KOPT-K1 (cell line): Measurements from ENCODE around the gene TGIF2.
"Not testable (repeated sequence)": the region's sequence is repeated elsewhere in the genome, so short reads cannot be mapped to it uniquely, and the experiment has no call there.

Experiments
- H3K27ac ChIP-seq: fragments of 200-600 bp; sonication (generic); 2 replicates; pipeline ENCODE4 v1.5.1; 2016; ENCODE audit warnings: antibody characterized with exemption, mild to moderate bottlenecking, low read depth, low read length; ENCODE audit not compliant: poor library complexity, severe bottlenecking
- H3K36me3 ChIP-seq: fragments of 200-600 bp; sonication (generic); 2 replicates; pipeline ENCODE4 v1.5.1; 2017; ENCODE audit warnings: antibody characterized with exemption, mild to moderate bottlenecking, low read length, moderate library complexity; ENCODE audit not compliant: insufficient read depth
- H3K9me3 ChIP-seq: fragments of 200-600 bp; sonication (generic); 2 replicates; pipeline ENCODE4 v1.5.1; 2017; ENCODE audit warnings: antibody characterized with exemption, low read length, mild to moderate bottlenecking; ENCODE audit not compliant: insufficient read depth, poor library complexity, severe bottlenecking

Gene TGIF2

DNA sequence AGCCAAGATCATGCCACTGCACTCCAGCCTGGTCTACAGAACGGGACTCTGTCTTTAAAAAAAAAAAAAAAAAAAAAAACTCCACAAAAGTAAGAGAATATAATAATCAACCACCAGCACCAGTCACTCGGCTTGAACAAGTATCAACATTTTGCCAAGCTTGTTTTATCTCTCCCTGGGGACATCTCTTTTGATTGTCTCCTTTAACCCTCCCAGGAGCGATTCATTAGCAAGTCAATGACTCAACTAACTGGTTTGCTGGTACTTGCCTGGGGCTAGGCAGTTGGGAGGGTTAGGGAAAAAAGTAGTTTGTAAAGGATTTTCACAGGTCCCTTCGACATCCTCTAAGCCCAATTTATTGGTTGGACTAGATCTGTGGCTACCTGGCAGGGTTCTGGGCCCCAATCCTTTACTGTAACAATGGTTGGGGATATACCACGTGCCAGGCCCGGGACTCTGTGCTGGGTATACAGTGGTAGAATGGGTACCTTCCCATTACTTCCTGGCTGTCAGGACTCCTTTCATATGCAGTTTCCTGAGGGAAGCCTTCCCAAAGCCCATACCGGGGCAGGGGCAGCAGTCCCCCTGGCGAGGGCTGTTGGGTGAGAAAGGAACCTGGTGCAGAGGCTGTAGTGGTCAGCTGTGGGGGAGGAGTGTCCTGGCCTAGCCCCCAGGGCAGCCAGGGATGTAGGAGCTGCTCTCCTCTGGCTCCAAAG lies 12.2 kb downstream of the TGIF2 start:
- Histone ChIP-seq H3K27ac (no peak overlapping the region), H3K9me3 (no peaks in the 10 kb centered on the region), H3K36me3 (peaks cover 95% of the 10 kb centered on the region)

DNA sequence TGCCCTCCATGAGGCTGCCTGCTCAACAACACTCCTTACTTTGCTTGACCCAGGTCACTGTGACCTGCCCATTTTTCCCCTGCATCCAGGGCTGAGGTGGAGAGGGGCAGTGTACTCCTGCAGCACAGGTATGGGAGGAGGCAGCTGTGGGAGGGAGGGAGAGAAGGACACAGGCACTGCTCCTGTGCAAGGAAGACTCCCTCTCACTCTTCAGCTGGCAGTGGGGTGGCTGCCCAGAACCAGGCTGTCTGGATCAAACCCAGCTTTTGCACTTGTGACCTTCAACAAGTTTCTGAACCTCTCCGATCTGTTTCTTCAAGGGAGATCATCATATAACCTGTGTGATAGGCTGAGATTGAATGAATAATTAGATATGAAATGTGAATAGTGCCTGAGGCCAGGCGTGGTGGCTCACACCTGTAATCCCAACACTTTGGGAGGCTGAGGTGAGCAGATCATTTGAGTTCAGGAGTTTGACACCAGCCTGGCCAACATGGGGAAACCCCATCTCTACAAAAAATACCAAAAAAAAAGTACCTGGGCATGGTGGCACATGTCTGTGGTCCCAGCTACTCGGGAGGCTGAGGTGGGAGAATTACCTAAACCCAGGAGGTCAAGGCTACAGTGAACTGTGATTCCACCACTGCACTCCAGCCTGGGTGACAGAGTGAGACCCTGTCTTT lies 14.1 kb downstream of the TGIF2 start:
- Histone ChIP-seq H3K27ac (no peak overlapping the region), H3K36me3 (peaks cover 87% of the 10 kb centered on the region), H3K9me3 (no peaks in the 10 kb centered on the region)

DNA sequence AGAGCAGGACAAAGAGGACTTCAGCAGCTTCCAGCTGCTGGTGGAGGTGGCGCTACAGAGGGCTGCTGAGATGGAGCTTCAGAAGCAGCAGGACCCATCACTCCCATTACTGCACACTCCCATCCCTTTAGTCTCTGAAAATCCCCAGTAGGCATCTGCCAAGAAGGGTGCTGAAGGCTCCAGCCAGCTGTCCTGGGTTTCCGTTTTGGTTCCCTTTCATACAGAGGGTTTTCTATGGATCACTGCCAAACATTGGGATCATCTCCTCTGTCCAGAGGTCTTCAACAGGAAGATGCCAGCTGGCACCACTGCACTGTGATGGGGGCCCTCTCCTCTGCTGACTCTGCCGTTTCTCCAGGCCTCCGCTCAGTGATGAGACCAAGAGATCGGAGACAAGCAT lies 17.9 kb downstream of the TGIF2 start:
- peak overlapping the region; percentile 85 for H3K27ac ChIP-seq
- peaks cover 79% of the 10 kb centered on the region for H3K36me3 ChIP-seq

DNA sequence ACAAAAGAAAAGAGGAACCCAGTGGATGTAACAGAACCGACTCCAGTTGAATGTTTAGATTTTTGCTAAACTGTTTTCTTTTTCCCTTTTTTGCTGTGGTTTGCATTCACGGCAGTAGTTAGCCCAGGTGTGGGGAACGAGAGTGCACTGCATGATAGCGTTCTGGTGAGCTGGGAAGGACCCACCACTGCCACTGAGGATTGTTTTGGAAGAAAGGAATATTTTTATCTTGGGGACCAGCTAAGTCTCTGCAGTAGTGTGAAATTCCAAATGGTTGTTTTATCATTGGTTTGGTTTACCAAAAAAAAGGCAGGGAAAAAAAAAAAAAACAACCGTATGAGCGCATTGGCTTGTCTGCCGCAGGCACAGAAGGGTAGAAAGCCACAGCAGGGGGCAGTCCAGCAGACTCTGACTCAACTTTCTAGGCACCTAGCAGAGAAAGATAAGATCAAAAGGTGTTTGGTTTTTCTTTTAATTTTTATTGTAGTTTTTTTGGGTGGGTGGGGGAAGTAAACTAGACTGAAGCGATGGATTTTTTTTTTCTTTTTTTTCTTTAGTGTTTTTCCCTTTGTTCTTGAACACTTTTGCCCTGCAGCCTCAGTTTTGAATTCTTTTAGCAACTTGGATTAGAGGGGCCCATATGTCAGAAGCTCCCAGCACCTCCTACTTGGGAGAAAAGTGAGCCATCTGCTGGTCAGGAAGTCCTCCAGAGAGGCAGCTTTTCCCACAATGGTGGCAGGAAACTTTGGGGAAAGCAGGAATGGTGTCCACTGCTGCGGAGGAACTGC lies 18.7 kb downstream of the TGIF2 start:
- Histone ChIP-seq H3K36me3 (peaks cover 77% of the 10 kb centered on the region), H3K9me3 (no peaks in the 10 kb centered on the region), H3K27ac (peak overlapping the region; percentile 85)

More for the DNA sequence above, 17.9 kb downstream of the TGIF2 start:
- no peaks in the 10 kb centered on the region for H3K9me3 ChIP-seq

DNA sequence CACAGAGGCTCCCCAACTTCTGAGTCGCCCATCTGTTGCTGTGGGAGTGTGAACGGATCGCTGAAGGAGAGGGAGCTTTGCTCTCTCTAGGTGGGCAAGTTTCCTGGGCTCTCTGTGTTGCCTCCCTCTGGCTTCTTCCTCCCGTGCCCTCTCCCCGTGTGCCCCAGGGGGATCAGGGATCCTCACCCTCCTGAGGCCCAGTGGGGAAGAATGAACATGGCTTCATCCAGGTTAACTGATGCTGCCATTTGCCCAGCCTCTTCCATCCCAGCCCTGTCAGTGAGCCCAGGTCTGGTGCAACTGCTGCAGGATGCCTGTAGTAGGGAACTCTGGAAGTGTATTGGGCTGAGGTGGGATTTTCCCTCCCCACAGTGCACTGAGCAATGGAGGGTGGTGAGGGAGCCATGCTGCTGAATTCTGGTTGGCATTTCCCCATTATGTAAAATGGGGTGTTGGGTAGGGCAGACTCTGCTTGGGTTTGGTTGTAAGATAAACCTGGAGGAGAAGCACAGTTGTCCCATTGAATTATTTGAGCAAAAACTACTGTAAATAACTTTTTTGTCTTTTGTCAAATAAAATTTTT lies 20.0 kb downstream of the TGIF2 start:
- Histone ChIP-seq H3K27ac (peak overlapping the region; percentile 85), H3K36me3 (peaks cover 72% of the 10 kb centered on the region)

DNA sequence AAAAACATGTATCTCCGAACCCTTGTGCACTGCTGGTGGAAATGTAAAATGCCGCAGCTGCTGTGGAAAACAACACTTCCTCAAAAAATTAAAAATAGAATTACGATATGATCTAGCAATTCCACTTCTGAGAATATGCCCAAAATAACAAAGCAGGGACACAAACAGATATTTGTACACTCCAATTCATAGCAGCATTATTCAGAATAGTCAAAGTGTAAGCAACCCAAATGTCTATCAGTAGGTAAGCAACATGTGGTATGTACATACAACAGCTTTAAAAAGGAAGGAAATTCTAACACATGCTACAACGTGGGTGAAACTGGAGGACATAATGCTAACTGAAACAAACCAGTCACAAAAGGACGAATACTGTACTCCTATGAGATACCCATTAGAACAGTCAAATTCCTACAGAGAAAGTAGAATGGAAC lies 26.5 kb downstream of the TGIF2 start:
- H3K27ac ChIP-seq = no peak overlapping the region
- no peaks in the 10 kb centered on the region for H3K9me3 ChIP-seq
- peaks cover 18% of the 10 kb centered on the region; the same call in 1 of the 2 replicates for H3K36me3 ChIP-seq

More for the DNA sequence above, 20.0 kb downstream of the TGIF2 start:
- no peaks in the 10 kb centered on the region for H3K9me3 ChIP-seq

DNA sequence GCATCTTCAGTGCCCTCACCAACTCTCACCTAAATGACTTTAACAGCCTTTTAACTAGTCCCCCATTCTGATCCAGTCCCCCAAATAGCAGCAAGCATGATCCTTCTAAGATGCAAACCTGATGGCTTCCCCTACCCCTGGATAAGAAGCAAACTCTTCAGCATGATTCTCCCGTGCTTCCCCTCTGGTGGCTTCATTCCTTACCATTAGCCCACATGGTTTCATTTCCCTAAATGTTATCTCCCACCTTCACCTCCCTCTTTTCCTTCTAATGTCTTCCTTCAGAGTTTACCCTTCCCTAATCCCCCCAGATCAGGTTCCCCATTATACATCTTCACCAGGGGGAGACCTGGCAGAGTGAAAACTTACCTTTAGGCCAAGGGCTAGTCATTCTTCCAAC lies 28.1 kb downstream of the TGIF2 start:
- Histone ChIP-seq H3K27ac (no peak overlapping the region), H3K9me3 (no peaks in the 10 kb centered on the region), H3K36me3 (0 out of 2 replicates have a peak, but pooled peaks cover 14% of the 10 kb centered on the region)

DNA sequence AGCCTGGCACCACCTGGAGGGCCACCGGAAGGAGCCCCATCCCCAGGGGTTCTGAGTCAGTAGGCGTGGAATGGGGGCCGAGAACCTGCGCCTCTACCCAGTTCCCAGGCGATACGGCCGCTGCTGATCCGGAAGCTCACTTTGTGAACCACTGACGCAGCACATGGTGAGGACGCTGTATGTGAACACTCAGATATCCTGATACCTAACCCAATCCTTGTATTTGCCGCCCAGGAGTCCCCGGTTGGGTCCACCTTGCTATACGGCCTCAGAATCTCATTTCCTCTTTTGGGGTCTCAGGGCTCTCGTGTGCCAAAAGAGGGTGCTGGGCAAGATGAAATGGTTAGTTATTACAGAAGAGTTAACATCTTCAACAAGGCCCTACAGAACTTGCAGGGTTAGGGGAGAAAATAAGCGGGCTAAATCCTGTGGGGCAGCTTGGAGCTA lies 31.6 kb downstream of the TGIF2 start:
- peaks cover 28% of the 10 kb centered on the region for H3K36me3 ChIP-seq
- peak overlapping the region; percentile 85 for H3K27ac ChIP-seq
- no peaks in the 10 kb centered on the region for H3K9me3 ChIP-seq

DNA sequence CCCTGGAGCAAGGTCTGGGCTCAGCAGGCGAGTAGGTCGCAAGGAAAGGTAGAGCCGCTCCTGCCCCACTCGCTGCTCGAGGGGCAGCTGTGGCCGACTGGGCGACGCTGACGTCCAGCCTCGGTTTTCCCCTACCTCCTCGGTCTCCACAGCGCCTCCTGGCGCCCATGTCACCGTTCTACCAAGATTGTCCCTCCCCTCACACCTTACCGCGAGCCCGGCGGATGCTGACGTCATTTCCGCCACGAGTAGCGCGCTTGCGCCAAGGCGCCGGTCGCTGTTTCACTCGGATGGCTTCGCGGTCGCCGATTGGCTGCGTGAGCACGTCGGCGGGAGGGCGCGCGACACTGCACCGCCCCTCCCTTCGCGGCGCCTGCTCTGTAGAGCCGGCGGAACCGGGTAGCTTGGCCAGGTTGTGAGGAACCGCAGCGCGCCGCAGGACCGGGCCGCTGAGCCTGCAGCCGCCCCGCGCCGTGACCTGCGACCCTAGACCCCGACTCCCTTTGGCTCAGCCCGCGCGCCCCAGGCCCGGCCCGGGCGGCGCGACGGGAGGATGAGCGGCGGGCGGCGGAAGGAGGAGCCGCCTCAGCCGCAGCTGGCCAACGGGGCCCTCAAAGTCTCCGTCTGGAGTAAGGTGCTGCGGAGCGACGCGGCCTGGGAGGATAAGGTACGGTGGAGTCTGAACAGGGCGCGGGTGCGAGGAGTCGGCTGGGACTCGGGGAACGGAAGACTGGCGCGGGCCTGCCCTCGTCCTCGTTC lies 32.2 kb downstream of the TGIF2 start, which contains the start of gene RAB5IF:
TSS of gene RAB5IF (plus strand) at position 381 of the 759 bp plus-strand sequence. CDS start at position 554, 173 bp downstream.
- Histone ChIP-seq H3K9me3 (no peaks in the 10 kb centered on the region), H3K27ac (peak within 1 kb of the TSS; percentile 85)

DNA sequence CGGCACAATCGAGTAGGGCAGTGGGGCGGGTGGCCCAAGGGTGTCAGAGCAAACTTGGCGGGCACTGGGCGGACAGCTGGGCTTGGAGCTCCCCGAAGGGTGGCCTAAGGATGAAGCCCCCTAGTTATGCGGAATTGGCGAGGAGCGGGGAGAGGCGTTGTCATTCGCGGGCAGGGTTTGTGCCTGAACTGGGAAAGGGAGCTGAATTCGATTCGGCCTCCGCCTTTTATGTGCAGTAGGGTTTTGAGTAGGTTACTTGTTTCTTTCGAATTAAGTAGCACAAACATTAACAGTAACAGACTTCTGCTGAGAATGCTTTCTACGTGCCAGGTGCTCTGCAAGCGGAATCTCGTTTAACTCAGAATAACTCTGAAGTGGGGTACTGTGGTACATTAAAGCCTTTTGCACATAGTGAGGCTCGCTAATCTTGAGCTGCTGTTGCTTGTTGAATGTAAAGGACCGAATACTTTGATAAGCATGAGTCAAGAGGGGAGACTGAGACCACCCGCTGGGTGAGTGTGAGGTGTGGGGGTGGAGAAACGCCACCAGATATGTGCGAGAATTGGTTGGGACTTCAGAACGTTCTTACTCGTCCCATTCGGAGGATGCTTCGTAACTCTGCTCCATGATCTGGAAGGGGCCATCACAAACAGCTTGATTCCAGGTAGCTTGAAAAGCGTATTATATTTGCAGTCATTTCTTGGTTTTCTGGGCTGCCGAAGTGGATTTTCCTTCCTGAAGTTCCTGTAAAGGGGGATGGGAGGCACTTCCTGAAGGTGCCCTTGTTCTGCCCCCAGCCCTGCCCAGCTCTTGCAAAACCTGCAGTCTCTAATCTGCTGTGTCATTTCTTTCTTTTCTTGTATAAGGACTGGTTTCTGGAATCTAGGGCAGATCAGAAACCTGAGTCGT lies 33.0 kb downstream of the TGIF2 start:
- Histone ChIP-seq H3K27ac (peak overlapping the region; percentile 85), H3K36me3 (peaks cover 42% of the 10 kb centered on the region), H3K9me3 (no peaks in the 10 kb centered on the region)

More for the DNA sequence above, 32.2 kb downstream of the TGIF2 start, which contains the start of gene RAB5IF:
- H3K36me3 ChIP-seq = peaks cover 34% of the 10 kb centered on the region

DNA sequence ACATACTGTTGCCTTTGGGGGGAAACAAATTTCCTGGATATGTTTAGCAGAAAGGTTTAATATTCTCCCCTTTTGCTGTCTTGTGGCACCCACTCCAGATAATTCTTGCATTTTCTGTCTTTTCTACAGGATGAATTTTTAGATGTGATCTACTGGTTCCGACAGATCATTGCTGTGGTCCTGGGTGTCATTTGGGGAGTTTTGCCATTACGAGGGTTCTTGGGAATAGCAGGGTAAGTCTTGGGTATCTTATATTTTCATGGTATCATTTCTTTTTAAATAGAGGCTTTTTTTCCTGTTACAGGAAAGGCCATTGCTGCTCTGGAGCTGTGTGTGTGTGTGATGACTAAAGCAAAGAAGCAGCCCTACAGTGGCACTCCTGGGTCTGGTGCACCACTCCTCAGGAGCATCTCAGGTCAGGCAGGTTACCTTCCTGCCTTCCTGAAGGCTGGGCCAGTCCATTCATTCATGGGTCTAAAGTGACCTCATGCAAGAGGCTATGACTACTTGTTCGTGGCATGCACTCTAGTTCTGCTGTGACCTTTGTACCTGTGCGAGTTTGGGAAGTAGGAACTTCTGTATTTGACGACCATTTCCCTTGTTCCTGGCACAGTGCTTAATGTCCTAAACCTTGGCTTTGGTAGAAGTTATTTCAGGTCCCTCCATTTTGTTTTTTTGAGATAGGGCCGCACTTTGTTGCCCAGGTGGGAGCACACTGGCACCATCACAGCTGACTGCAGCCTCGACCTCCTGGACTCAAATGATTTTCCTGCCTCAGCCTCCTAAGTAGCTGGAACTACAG lies 34.4 kb downstream of the TGIF2 start:
- Histone ChIP-seq H3K27ac (peak overlapping the region; percentile 85), H3K36me3 (peaks cover 56% of the 10 kb centered on the region), H3K9me3 (no peaks in the 10 kb centered on the region)

DNA sequence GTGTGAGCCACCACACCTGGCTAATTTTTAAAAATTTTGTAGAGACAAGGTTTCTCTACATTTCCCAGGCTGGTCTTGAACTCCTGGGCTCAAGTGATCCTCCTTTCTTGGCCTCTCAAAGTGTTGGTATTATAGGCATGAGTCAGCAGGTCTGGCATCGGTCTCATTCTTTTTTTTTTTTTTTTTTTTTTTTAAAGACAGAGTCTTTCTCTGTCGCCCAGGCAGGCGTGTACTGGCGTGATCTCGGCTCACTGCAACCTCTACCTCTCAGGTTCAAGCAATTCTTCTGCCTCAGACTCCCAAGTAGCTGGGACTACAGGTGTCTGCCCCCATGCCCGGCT lies 35.0 kb downstream of the TGIF2 start:
- H3K9me3 ChIP-seq, H3K27ac ChIP-seq: not testable (repeated sequence)
- H3K36me3 ChIP-seq = peaks cover 61% of the 10 kb centered on the region

DNA sequence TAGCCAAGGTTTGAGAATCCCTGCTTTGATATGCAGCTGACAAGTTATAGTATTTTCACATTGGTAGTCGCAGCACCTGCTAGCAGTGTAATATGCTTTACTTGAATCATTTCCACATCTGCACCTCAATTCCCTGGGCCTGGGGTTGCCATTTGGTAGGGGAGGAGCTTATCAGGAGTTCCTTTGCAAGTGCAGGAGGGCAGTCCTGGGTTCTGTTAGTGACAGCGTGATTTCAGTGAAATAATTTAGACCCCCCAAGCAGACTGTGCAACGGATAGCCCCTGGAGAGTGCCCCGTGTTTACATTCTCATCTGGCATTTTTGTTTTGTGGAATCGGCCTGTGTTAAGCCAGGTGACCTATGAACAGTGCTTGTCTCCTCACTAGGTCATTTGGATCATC lies 38.2 kb downstream of the TGIF2 start:
- no peaks in the 10 kb centered on the region for H3K9me3 ChIP-seq
- no peak overlapping the region for H3K27ac ChIP-seq
- H3K36me3 ChIP-seq = peaks cover 91% of the 10 kb centered on the region
